Thyroid gland (tissue), 4 donors: ENCODE measurements around the gene EXOC7.

Experiments used
- POLR2A ChIP-seq, 2 donors: fragments of 450-650 bp; IDR thresholded peaks; one replicate each; pipeline ENCODE4 v1.6.1; 2017; ENCODE audit warnings: antibody characterized with exemption in 2 of 2, mild to moderate bottlenecking in 2 of 2, moderate library complexity in 1 of 2
- TF ChIP-seq, protein P1 (sequence below), 6 experiments: fragments of 200-600 bp in 3 of 6; fragments of 450-650 bp in 3 of 6; sonication (generic) in 3 of 6; IDR thresholded peaks; one replicate each; pipeline ENCODE4 v1.5.1; 2016 to 2019; ENCODE audit warnings: antibody characterized with exemption in 6 of 6, mild to moderate bottlenecking in 2 of 6, inconsistent platforms in 1 of 6, moderate library complexity in 1 of 6

- TF ChIP-seq, protein P1, sequence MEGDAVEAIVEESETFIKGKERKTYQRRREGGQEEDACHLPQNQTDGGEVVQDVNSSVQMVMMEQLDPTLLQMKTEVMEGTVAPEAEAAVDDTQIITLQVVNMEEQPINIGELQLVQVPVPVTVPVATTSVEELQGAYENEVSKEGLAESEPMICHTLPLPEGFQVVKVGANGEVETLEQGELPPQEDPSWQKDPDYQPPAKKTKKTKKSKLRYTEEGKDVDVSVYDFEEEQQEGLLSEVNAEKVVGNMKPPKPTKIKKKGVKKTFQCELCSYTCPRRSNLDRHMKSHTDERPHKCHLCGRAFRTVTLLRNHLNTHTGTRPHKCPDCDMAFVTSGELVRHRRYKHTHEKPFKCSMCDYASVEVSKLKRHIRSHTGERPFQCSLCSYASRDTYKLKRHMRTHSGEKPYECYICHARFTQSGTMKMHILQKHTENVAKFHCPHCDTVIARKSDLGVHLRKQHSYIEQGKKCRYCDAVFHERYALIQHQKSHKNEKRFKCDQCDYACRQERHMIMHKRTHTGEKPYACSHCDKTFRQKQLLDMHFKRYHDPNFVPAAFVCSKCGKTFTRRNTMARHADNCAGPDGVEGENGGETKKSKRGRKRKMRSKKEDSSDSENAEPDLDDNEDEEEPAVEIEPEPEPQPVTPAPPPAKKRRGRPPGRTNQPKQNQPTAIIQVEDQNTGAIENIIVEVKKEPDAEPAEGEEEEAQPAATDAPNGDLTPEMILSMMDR (IDR thresholded peaks at IDR 0.05) = no peak
- no peak for TF ChIP-seq POLR2A (IDR thresholded peaks at IDR 0.05)
Measured at GRCh38 chr17:76137351-76138233, 34.0 kb upstream of the EXOC7 start.
